ENCODE results near the gene AQP12A. TPM values are rescaled to one million over a fixed set of nuclear protein-coding genes. Genes with fewer than 3 reads are reported as not detected.

Gene AQP12A
- total and polyA plus RNA-seq, 10 of the 15 experiments (the other 5 are each of a cell fraction or from before 2014, with no cell fraction given): not detected

- TF ChIP-seq, protein P1, sequence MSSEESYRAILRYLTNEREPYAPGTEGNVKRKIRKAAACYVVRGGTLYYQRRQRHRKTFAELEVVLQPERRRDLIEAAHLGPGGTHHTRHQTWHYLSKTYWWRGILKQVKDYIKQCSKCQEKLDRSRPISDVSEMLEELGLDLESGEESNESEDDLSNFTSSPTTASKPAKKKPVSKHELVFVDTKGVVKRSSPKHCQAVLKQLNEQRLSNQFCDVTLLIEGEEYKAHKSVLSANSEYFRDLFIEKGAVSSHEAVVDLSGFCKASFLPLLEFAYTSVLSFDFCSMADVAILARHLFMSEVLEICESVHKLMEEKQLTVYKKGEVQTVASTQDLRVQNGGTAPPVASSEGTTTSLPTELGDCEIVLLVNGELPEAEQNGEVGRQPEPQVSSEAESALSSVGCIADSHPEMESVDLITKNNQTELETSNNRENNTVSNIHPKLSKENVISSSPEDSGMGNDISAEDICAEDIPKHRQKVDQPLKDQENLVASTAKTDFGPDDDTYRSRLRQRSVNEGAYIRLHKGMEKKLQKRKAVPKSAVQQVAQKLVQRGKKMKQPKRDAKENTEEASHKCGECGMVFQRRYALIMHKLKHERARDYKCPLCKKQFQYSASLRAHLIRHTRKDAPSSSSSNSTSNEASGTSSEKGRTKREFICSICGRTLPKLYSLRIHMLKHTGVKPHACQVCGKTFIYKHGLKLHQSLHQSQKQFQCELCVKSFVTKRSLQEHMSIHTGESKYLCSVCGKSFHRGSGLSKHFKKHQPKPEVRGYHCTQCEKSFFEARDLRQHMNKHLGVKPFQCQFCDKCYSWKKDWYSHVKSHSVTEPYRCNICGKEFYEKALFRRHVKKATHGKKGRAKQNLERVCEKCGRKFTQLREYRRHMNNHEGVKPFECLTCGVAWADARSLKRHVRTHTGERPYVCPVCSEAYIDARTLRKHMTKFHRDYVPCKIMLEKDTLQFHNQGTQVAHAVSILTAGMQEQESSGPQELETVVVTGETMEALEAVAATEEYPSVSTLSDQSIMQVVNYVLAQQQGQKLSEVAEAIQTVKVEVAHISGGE (CRISPR knock-in tag; IDR thresholded peaks at IDR 0.05): no peak
Measured at GRCh38 chr2:240701091-240701735, 9.5 kb downstream of the AQP12A start (continued).

DNA sequence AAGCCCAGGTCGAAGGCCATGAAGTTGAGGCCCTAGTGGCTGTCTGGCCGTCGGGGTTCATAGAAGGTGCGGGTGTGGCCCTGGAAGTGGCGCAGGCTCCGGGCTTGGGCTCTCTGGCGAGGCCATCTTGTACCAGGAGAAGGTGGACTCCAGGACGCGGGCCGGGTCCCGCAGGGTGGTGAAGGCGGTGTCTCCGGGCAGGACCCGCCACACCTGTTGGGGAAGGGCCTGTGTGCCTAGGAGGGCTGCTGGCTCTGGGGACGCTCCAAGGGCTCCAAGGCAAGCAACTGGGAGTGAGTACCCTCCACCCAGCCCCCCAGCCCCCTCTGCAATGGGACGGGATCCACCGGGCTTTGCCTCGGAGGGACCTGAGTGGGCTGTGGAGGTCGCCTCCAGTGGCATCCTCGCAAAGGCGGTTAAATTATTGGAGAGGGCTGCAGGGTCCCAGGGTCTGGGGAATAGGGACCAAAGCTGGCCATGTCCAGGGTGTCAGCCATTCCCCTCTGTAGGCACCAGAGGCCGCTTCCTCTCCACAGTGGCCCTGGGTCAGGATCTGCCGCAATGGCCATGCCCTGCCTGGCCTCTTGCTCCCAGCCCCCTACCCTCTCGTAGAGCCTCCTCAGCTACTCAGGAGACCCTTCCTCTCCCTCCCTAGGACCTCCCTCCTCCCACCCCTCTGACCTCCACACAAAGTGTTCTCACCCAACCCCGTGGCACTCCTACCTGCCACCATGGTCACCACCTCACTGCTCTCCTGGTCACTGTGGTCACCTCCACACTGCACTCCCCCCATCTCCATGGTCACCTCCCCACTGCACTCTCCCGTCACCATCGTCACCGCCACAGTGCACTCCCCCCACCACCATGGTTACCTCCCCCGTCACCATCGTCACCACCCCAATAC lies 10.3 kb downstream of the AQP12A start:
- 64% methylated on average over 29 of the region's 30 CpGs for WGBS (ENCODE audit: insufficient coverage, insufficient replicate concordance, low lambda C conversion rate, missing lambda C conversion rate)
- no peak for TF ChIP-seq POU2F2 (IDR thresholded peaks at IDR 0.05; ENCODE audit: borderline replicate concordance, low read depth, low read length)
- TF ChIP-seq, protein P2, sequence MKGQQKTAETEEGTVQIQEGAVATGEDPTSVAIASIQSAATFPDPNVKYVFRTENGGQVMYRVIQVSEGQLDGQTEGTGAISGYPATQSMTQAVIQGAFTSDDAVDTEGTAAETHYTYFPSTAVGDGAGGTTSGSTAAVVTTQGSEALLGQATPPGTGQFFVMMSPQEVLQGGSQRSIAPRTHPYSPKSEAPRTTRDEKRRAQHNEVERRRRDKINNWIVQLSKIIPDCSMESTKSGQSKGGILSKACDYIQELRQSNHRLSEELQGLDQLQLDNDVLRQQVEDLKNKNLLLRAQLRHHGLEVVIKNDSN (IDR thresholded peaks at IDR 0.05; ENCODE audit: borderline replicate concordance, extremely low read length, insufficient read depth, low read depth, low read length): no peak
- TF ChIP-seq PBX3 (IDR thresholded peaks at IDR 0.05; ENCODE audit: insufficient replicate concordance, low read depth, low read length): no peak
- TF ChIP-seq, protein P3, sequence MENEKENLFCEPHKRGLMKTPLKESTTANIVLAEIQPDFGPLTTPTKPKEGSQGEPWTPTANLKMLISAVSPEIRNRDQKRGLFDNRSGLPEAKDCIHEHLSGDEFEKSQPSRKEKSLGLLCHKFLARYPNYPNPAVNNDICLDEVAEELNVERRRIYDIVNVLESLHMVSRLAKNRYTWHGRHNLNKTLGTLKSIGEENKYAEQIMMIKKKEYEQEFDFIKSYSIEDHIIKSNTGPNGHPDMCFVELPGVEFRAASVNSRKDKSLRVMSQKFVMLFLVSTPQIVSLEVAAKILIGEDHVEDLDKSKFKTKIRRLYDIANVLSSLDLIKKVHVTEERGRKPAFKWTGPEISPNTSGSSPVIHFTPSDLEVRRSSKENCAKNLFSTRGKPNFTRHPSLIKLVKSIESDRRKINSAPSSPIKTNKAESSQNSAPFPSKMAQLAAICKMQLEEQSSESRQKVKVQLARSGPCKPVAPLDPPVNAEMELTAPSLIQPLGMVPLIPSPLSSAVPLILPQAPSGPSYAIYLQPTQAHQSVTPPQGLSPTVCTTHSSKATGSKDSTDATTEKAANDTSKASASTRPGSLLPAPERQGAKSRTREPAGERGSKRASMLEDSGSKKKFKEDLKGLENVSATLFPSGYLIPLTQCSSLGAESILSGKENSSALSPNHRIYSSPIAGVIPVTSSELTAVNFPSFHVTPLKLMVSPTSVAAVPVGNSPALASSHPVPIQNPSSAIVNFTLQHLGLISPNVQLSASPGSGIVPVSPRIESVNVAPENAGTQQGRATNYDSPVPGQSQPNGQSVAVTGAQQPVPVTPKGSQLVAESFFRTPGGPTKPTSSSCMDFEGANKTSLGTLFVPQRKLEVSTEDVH (IDR thresholded peaks at IDR 0.05; ENCODE audit: low read depth, partially characterized antibody): no peak
- TF ChIP-seq BHLHE40 (IDR thresholded peaks at IDR 0.05; ENCODE audit: borderline replicate concordance in 1 of 2, low read depth in 2 of 2, low read length in 1 of 2): no peak
- no peak for TF ChIP-seq GATAD2B (conservative IDR thresholded peaks at IDR 0.05; ENCODE audit: low read depth)

More for the DNA sequence above, 10.3 kb downstream of the AQP12A start:
- ChIA-PET POLR2A (no interaction called here), RAD21 (ENCODE audit: unreplicated experiment) (no interaction called here), SMC1A (ENCODE audit: uncharacterized antibody, unreplicated experiment) (no interaction called here), CTCF (no interaction called here)
- intact Hi-C loops (cut with micrococcal nuclease; ENCODE audit: unreplicated experiment) (loop anchor here (10.0 kb wide), 1 partner anchor 187 kb away; no protein-coding TSS in a partner anchor), in situ Hi-C loops (cut with MboI) (no loop called here)
- no peaks in the 10 kb centered on the region for H3K36me3 ChIP-seq (ENCODE audit: control insufficient read depth in 2 of 2, insufficient read depth in 2 of 2, low read length in 1 of 2)
- no peak overlapping the region for H3K9ac ChIP-seq (ENCODE audit: control insufficient read depth, insufficient read depth, low read length)
- H3K4me3 ChIP-seq: no peak overlapping the region
- ATAC-seq (no peak), DNase-seq (ENCODE audit: low read depth, low spot score) (no peak), FAIRE-seq (no peak)
- no peak overlapping the region for H3K4me2 ChIP-seq (ENCODE audit: control insufficient read depth, insufficient read depth)
- no peak overlapping the region for H3K27ac ChIP-seq (ENCODE audit: control insufficient read depth, insufficient read depth)
- H3K79me2 ChIP-seq (ENCODE audit: control insufficient read depth, insufficient read depth, low read length): no peaks in the 10 kb centered on the region
- no peaks in the 10 kb centered on the region for H3K9me3 ChIP-seq (replicated peaks; ENCODE audit: control insufficient read depth, insufficient read depth, low read length)
- BruUV-seq (replicated peaks): no TSS peak
- H2AFZ ChIP-seq (ENCODE audit: control insufficient read depth, low read depth, low read length): no peak overlapping the region
- no peaks in the 10 kb centered on the region for H4K20me1 ChIP-seq (ENCODE audit: control insufficient read depth, insufficient read depth)
- peaks cover 0 to 2% of the 10 kb centered on the region in 2 experiments; a peak in 1 of 4 replicates for H3K27me3 ChIP-seq (replicated peaks in 1 of 2; ENCODE audit: control insufficient read depth in 2 of 2, insufficient read depth in 2 of 2, low read length in 1 of 2)
- no peaks in the 10 kb centered on the region for H3K4me1 ChIP-seq (ENCODE audit: control insufficient read depth, insufficient read depth, low read length)
